HG03520 (cell line): ENCODE measurements around the gene ZFPM1.
"Not testable (repeated sequence)": the region's sequence is repeated elsewhere in the genome, so short reads cannot be mapped to it uniquely, and the experiment has no call there.

Experiments used
- ATAC-seq: cut with Tn5 transposase; IDR thresholded peaks from one replicate; pipeline ENCODE4 v1.9.1; 2021; ENCODE audit warnings: mild to moderate bottlenecking, moderate library complexity; ENCODE audit not compliant: unreplicated experiment

The ZFPM1 gene

GRCh38 chr16:88510091-88510994, 57.3 kb downstream of the ZFPM1 start:
- no peak for ATAC-seq

DNA sequence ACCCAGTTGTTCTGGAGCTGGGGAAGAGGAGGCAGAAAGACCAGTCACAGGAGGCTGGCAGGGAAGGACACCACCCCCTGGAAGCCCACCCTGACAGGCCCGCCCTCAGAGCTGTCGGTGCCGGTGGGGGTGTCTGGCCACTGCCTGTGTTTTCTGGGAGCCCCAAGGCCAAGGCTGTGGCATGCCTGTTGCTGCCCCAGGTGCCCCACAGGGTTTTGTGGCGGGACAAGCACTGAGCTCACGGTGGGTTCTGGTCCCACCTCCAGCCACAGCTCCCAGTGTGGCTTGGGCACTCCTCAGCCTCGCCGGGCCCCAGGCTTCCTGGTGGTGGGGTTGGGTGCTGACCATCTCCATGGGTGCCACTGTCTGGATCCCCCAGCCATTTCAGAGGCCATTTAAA, 58.0 kb downstream of the ZFPM1 start:
- no peak for ATAC-seq

DNA sequence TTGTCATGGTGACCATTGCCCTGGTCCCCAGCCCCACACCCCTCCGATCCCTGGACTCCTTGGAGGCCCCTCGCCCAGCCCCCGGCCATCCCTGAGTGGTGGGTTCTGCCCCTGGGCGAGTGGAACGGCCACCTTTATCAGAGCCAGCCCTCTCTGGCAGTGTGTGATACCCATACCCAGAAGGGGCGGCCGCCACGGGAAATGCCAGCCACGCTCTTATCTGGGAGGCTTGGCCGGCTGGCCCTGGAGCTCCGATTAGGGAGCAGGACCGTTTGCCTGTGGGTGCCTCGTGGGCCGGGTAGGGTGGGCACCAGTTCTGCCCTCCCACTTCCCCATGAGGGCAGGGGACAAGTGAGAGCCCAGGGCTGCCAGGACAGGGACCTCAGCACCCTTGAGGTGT, 58.8 kb downstream of the ZFPM1 start:
- ATAC-seq: no peak

GRCh38 chr16:88512728-88513696, 59.9 kb downstream of the ZFPM1 start:
- ATAC-seq: no peak

GRCh38 chr16:88514070-88514469, 61.0 kb downstream of the ZFPM1 start:
- ATAC-seq: no peak

DNA sequence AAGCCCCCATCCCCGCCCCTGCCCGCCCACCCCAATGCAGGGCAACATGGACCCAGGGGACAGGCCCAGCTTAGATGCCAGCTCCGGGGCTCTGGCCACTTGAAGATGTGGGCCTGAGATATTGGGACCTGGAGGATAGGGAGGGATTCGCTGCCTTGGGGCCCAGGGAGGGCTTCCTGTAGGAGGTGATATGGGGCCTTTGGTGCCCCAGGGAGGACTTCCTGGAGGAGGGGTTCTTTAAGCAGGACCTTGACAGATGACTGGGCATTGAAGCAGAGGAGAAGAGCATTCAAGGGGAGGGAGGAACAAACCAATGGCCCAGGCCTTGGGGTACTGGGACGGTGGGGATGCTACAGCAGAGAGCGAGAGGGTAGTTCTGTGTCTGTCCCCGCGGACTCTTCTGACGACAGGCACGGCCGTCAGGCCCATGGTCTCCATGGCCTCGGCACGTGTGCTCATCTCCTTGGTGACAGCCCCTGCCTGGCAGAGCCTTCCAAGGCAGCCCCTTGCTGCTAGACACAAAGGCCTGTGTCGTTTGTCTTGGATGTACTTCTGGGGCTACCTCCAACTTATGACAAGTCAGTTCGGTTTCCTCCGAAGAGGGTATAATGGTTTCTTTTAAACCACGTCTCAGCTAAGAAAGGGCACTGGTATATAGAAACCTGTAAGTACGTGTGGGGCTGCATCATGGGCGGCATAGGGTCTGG, 61.6 kb downstream of the ZFPM1 start:
- no peak for ATAC-seq

DNA sequence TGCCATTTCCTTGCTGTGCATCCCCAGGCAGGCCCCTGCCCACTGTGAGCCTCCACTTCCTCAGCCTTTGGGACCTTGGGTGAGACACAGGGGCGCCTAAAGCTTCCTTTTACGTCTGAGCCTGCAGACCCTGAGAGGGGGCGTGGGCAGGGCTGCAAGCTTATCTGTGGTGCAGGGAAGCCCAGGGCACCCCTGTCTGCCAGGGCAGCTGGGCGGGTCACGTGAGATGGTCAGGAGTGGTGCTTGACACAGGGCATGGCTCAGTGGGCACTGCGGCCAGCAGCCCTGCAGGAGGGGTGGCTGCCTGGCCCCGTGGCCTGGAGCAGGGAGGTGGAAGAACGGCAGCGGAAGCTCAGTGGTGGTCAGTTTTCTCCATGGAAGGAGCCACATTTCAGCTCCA, 62.3 kb downstream of the ZFPM1 start:
- no peak for ATAC-seq

- ATAC-seq: no peak
Measured at GRCh38 chr16:88515925-88516594, 63.0 kb downstream of the ZFPM1 start.

GRCh38 chr16:88516601-88517061, 63.6 kb downstream of the ZFPM1 start:
- no peak for ATAC-seq

- ATAC-seq: not testable (repeated sequence)
Measured at GRCh38 chr16:88517208-88517774, 64.2 kb downstream of the ZFPM1 start.

DNA sequence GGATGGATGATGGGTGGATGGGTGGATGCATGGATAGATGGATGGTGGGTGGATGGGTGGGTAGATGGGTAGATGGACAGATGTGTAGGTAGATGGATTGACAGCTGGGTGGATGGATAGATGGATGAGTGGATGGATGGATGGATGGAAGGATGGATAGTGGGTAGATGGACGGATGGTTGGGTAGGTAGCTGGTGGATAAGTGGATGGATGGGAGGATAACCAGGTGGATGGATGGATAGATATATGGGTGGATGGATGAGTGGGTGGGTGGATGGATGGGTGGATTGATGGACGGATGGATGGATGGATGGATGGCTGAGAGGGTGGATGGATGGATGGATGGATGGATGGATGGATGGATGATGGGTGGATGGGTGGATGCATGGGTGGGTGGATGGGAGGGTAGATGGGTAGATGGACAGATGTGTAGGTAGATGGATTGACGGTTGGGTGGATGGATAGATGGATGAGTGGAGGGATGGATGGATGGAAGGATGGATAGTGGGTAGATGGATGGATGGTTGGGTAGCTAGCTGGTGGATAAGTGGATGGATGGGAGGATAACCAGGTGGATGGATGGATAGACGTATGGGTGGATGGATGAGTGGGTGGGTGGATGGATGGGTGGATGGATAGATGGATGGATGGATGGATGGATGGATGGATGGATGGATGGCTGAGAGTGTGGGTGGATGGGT, 65.5 kb downstream of the ZFPM1 start:
- ATAC-seq: not testable (repeated sequence)

DNA sequence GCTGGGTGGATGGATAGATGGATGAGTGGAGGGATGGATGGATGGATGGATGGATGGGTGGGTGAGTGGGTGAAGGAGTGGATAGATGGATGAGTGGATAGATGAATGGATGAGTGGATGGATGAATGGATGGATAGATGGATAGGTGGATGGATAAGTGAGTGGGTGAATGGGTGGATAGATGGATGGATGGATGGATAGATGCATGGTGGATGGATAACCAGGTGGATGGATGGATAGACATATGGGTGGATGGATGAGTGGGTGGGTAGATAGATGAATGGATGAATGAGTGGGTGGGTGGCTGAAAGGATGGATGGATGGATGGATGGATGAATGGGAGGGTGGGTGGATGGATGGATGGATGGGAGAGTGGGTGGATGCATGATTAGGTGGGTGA, 66.2 kb downstream of the ZFPM1 start:
- no peak for ATAC-seq

GRCh38 chr16:88519938-88520653, 67.0 kb downstream of the ZFPM1 start:
- no peak for ATAC-seq

DNA sequence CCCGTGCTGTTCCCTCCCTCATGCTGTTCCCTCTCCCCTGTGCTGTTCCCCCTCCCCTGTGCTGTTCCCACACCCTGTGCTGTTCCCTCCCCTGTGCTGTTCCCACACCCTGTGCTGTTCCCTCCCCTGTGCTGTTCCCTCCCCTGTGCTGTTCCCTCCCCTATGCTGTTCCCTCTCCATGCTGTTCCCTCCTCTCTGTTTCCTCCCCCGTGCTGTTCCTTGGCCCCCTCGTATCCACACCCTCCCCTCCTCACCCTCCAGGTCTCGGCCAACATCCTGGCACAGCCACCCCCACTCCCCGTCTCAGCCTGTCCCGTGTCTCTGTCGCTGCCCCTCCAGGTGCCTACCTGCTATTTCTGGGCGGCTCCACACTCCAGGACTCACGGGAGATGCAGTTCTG, 68.6 kb downstream of the ZFPM1 start:
- no peak for ATAC-seq

DNA sequence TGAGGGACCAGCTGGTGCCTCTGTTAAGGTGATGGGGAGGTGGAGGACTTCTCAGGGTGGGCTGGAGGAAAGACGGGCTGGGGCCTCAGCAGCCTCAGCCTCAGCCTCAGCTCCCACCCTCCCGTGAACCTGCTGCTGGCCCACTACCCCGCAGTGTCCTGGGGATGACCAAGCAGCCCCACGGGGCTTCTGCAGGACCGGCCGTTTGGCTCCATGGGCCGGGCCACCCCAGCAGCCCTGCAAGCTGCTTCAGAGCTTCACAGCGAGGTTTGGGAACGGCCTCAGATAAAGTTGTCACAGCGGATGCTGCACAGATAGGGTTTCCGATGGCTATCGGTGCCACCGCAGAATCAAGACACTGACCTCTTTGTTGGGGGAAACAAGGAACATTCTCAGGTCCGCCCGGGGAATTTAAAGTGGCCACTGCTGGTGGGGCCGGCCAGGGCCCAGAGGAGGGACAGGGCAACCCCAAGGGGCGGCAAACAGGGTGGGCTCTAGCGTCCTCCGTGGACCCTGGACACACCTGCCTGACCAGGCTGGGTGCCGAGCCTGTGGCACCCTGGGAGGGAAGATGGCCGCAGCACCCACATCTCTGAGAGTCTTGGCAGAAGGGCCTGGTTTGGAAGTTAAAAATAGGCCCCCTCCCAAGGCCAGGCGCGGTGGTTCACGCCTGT, 69.3 kb downstream of the ZFPM1 start:
- no peak for ATAC-seq

GRCh38 chr16:88523309-88524161, 70.5 kb downstream of the ZFPM1 start:
- ATAC-seq: no peak

- ATAC-seq: no peak
Measured at GRCh38 chr16:88524274-88524972, 71.3 kb downstream of the ZFPM1 start.
